ENCODE measurements around the gene FERMT2.

Gene FERMT2, protein sequence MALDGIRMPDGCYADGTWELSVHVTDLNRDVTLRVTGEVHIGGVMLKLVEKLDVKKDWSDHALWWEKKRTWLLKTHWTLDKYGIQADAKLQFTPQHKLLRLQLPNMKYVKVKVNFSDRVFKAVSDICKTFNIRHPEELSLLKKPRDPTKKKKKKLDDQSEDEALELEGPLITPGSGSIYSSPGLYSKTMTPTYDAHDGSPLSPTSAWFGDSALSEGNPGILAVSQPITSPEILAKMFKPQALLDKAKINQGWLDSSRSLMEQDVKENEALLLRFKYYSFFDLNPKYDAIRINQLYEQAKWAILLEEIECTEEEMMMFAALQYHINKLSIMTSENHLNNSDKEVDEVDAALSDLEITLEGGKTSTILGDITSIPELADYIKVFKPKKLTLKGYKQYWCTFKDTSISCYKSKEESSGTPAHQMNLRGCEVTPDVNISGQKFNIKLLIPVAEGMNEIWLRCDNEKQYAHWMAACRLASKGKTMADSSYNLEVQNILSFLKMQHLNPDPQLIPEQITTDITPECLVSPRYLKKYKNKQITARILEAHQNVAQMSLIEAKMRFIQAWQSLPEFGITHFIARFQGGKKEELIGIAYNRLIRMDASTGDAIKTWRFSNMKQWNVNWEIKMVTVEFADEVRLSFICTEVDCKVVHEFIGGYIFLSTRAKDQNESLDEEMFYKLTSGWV
- total RNA-seq, result 0.48 to 6.2 reads per million in 2 donors

- DNase-seq, result peak; percentile 32
Measured at GRCh38 chr14:52950898-52951680, at the start of gene FERMT2. TSS of gene FERMT2 (minus strand) at chr14:52951050. CDS start at chr14:52950568, 482 bp downstream.

GRCh38 chr14:52998376-52999015 lies 47.6 kb upstream of the FERMT2 start:
- no peak for DNase-seq

- DNase-seq, result no peak
Measured at GRCh38 chr14:52996493-52996892, 45.6 kb upstream of the FERMT2 start.

DNA sequence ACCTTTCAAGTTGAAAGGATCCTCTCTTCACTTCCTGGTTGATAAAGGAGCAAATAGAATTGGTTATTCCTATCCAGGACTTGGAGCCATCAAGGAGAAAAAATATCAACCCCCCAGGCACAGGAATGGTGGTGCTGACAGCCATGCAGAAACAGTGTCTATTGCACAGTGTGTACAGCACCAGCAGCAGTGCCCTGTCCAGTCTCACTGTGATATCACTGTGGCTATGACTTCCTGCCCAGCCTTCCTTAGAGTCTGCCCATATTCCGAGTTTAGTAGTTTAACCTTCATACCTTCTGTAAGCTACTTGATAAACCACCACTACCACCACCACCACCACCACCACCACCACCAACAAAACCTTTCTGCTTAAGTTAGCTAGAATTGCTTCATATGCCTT lies 45.1 kb upstream of the FERMT2 start:
- DNase-seq, result no peak

- no peak for DNase-seq
Measured at GRCh38 chr14:52992236-52992870, 41.5 kb upstream of the FERMT2 start.

GRCh38 chr14:52988139-52988538 lies 37.3 kb upstream of the FERMT2 start:
- no peak for DNase-seq

DNA sequence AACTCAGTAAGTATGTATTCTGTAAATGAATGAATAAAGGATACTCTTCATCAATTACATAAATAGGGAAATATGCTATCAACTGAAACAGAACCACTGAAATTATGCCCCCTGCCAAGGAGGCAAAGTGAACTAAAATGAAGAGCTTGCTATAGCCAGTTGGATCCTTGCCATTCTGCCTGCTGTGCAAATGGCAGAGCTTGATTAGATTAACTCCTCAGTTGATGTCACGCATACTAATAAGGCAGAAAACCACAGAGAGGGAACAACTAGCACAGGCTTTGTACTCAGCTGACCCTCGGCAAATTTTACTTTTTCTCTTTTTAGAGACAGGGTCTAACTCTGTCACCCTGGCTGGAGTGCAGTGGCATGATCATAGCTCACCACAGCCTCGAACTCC lies 36.7 kb upstream of the FERMT2 start:
- no peak for DNase-seq

- DNase-seq, result no peak
Measured at GRCh38 chr14:52987042-52987441, 36.2 kb upstream of the FERMT2 start.

DNA sequence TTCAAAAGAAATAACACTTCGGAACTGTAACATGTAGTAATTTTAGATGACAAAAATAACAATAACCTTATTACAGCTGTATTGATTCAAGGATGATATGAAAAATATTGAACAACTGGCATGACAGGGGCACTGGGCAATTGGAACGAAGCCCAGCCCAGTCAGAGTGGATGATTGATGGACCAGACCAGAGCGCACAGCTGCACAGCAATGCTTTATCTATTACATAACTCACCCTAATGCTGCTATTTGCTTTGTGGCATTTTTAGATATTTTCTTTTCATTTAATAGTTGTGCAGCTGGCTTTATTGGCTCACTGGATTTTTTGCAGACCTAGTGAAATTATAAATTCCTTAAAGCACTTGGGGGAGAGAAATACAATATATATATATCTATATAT lies 26.9 kb upstream of the FERMT2 start:
- DNase-seq, result no peak

DNA sequence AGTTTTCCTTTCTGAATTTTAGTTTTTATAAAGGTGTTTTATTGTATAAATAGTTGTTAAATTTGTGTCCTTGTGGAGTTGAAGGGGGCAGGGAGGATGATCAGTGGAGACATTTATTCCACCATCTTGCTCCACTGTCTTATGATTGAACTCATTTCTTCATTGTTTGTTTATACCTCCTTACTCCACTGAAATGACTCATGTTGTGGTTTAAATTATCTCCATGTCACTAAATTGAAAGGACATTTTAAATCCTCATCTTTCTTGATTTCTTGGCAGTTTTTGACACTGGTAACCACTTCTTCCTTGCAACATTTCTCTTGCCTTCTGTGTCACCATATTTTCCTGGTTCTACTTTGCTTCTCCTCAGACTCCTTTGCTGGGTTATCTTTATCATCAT lies 23.6 kb upstream of the FERMT2 start:
- no peak for DNase-seq

GRCh38 chr14:52961060-52961639 lies 10.3 kb upstream of the FERMT2 start:
- DNase-seq, result peak; percentile 31

DNA sequence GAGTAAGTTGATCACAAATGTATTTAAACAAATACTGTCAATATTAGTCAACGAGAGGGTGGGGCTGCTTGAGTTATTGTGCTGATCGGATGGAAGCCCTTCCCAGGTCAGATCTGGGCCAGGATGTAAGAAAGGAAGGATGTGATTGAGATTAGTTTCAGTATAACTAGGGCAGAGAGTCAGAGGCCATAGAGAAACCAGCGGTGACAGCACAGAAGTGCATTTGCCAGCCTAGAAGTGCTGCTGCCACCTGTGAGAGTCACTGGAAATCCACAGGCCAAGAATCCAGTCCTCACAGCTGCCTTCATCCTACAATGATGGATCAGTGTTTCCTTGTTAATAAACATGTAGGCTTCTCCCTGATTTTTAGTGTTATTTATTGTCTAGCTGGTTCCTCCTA lies 9.8 kb upstream of the FERMT2 start:
- no peak for DNase-seq

GRCh38 chr14:52954346-52955214 lies 3.7 kb upstream of the FERMT2 start:
- DNase-seq, result no peak

GRCh38 chr14:52951681-52952554 lies 1.1 kb upstream of the FERMT2 start:
- DNase-seq, result no peak

GRCh38 chr14:52950410-52950897 lies 396 bp downstream of the FERMT2 start:
- peak; percentile 16 for DNase-seq

DNA sequence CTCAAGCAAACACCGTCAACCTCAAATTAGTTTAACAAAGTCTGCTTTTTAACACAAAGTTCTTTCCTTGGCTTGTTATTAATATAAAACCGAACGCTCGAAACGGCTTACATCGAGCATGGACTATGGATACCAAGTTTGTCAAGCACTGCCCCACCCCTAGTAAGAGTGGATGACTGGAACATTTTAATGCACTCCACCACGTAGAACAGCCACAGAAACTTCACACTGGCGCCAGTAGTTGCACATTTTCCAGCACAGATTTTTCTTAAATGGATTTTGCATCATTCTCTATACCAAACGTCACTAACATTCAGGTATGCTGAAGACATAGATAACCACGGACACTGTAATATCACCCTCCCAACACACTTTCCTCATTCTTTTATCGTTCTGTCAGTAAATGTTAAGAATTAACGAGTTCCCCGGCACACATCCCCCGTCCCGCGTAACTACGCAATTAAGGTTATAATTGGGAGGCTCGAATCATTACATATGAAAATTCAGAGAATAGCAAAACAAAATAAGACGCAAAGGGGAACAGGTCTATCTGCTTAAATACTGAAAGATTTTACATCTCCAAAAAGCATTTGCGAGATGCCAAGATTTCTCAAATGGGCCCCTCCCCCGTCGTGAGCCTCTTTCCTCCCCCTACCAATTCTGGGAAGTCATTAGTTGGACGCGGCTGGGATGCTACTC lies 990 bp downstream of the FERMT2 start:
- DNase-seq, result no peak

DNA sequence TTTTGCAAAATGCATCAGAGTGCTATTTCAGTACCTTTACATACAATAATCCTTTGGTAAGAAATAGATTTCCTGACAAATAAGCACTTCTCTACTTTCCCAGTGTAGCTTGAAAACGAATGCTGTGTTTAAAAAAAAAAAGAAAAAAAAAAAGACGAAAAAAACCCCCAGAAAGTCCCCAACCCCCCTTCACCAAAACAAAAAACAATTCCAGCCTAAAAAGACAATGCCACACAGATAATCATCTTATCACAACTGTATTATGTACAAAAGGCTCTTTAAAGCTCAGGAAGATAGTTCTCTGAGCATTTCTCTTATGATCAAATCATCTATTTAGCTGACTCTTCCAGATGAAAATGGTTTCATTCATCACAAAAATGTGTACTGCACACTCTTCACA lies 1.6 kb downstream of the FERMT2 start:
- no peak for DNase-seq

DNA sequence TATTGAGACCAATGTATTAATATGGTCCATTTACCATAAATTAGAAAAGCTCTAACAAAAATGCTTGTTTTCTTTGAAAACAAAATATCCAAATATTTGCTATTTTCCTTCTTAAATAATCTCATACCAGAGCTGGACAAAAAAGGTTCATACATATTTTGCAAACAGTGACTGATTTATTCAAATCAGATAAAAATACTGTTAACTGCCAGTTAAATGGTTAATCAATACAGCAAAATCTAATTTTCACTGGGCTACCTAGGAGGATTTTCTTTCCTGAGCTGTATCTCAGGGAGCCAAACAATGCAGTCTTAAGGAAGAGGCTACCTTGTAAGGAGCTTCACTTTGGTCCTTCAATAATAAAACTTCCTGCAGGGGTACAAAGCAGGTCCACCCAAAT lies 2.0 kb downstream of the FERMT2 start:
- DNase-seq, result no peak

GRCh38 chr14:52948039-52948438 lies 2.8 kb downstream of the FERMT2 start:
- no peak for DNase-seq

Measured in T-helper 9 cell (primary cell).